Measurements from ENCODE around the gene IL2RG.
A peak's percentile ranks its signal among the peaks of the same experiment; 100 is the strongest.

IL2RG gene

DNA sequence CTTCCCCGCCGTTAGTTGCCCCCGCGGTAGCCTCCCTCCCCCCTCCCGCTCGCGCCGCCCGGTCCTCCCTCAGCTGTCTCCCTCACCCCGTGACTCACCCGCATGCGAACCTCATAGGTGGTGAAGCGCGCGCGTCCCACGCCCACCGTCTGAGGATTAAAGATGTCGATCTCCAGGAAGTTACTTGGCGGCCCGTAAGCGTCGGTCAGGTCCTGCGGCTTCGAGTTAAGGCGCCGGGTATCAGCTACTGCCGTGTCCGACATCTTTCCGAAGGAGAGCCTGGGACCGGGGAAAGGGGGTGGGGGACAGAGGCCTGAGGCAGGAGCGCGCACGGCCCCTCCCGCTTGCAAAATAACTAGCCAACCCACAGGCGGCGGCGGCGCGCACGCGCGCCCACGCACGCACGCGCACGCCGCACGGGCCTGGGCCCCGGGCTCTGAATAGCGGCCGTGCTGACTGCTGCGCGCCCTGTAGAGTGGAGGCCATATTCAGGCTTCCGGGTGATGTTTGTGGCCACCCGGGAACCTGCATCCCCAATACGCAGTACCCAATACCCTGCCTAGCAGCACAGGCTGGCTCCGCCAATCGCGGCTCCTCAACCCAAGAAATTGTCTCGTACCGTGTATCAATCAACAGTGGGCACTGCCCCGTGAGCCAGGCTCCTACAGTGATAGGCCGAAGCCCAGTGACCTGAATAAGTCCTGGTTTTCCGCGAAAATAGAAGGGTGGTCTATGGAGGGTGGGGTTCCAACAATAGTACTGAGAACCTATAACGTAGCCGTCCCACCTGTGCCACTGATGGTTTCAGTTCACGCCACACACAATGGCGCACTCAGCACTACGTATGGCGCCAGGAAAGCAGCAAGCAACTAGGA lies 43.1 kb downstream of the IL2RG start, which contains the start of gene SNX12:
Gene SNX12, minus strand, starts transcription at position 291 of the 875 bp plus-strand sequence. Its CDS starts 28 bp downstream, at position 263.
- peak; percentile 70 to 75 for DNase-seq (ENCODE audit: low read depth in 2 of 2)

DNA sequence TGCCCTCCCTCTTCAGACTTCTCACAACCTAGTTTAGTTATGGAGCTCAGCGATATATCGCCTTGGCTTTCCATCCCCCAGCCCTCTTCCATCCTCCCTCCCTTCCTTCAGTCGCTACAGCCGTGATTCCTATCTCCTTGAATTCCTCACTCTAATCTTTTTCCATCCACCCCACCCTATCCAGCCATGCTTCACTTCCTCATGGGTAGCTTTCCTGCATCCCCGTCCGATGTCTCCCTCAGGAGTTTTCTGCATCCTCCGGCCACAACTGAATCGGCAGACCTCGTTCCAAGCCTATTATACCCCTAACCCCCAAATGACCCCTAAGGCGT lies 43.7 kb downstream of the IL2RG start:
- DNase-seq (ENCODE audit: low read depth in 2 of 2), result no peak

DNA sequence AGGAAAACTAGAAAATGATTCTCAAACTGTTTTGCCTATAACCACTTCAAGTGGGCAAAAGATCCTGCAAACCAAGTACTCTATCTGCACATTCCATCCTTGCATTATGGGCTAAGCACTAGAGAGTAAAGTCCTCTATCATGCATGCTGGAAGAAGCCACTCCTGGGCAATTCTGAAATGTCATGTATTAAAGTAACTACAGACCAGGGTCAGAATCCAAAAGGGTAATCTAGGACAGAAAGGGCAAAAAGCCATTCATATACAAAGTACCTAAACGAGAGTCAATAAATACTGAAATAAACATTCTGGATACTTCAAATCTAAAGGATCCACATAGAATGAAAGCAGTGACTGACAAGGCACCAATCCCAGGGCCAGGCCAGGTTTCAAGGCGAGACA lies 44.3 kb downstream of the IL2RG start:
- DNase-seq (ENCODE audit: low read depth in 2 of 2), result no peak

DNA sequence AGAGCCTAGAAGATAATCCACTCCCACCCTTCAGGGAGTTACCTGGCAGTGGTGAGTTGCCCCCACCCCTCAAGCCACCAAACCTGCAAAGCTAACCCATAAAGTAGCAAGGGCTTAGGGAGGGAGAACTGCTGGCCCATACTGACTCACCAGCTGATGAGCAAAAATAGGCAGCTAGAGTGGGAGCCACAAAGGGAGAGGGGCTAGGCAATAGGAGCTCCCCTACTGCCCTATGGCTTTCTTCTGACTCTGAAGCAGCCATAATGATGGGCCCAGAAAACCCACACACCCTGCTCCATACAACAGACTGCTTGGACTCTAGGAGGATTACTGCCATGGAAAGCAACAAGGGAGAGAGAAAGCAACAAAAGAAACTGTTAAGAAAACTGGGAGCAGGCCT lies 51.2 kb downstream of the IL2RG start:
- DNase-seq (ENCODE audit: low read depth in 2 of 2), result no peak

DNA sequence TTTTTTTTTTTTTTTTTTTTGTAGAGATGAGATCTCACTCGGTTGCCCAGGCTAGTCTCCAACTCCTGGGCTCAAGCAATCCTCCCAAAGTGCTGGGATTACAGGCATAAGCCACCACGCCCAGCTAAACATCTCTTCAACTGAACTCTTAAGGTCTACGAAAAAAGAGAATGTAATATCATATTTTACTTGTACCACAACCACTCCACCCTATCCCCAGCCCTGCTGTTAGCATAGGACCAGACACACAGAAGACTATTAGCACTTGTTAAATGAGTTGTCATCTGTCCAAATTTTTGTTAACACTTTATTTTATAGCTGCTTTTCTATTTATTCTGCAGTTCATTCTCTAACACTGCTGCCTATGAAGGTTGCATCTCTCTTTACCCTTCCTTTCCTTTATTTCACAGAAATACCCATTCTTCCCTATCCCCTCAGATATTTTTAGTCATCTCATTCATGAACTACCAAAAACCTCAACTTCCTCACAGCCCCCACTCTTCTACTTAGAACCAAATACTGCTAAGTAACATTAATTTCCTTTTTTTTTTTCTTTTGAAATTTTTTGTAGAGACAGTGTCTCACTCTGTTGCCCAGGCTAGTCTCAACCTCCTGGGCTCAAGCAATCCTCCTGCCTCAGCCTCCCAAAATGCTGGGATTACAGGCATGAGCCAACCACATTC lies 53.4 kb downstream of the IL2RG start:
- no peak for DNase-seq (ENCODE audit: low read depth in 2 of 2)
